ENCODE measurements around the gene DOCK6.

Gene DOCK6

DNA sequence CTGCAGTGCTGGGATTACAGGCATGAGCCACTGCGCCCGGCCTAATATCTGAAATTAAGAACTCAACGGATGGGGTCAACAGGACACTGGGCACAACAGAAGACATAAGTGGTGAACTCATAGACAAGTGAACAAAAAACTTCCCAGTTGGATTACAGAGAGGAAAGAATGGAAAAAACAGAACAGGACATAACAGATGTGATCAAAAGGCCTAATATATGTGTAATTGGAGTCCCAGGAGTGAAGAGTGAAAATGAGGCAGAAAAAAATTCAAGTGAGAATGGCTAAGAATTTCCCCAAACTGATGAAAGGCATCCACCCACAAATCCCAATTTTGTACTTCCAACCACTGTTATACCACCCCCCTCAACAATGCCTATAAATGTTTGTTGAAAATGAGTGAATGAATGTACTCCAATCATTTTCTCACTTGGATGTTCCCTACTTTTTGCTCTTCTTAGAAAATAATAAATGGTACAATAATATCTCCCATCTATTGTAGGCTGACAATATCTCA is 41.2 kb downstream of the DOCK6 start:
- no peak for DNase-seq

DNA sequence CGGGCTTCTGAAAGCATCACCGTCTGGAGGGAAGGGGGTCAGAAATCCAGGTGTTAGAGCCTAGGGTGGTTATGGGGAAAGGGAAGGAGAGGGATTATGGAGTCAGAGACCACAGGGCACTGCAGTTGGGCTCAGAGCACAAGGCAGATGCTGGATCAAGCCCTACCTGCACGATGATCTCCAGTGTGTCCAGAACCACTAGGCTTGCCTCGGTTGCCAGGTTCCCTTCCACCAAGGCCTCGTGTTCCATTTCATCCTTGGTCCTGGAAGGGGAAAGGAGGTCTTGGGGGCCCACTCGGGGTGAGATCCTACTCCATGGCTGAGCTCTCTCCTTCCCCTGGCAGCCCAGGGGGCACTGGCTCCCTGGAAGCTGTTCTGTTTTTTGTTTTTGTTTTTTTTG is 47.9 kb downstream of the DOCK6 start:
- DNase-seq: no peak

DNA sequence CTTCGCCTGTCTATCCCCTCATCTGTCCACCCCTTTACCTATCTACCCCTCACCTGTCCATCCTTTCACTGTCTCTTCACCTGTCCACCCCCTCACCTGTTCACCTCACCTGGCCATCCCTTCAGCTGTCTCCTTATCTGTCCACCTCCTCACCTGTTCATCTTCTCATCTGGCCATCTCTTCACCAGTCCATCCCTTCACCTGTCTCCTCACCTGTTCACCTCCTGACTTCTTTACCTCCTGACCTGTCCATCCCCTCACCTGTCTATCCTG is 51.7 kb downstream of the DOCK6 start:
- no peak for DNase-seq

GRCh38 chr19:11209839-11210655 is 52.3 kb downstream of the DOCK6 start:
- no peak for DNase-seq

DNA sequence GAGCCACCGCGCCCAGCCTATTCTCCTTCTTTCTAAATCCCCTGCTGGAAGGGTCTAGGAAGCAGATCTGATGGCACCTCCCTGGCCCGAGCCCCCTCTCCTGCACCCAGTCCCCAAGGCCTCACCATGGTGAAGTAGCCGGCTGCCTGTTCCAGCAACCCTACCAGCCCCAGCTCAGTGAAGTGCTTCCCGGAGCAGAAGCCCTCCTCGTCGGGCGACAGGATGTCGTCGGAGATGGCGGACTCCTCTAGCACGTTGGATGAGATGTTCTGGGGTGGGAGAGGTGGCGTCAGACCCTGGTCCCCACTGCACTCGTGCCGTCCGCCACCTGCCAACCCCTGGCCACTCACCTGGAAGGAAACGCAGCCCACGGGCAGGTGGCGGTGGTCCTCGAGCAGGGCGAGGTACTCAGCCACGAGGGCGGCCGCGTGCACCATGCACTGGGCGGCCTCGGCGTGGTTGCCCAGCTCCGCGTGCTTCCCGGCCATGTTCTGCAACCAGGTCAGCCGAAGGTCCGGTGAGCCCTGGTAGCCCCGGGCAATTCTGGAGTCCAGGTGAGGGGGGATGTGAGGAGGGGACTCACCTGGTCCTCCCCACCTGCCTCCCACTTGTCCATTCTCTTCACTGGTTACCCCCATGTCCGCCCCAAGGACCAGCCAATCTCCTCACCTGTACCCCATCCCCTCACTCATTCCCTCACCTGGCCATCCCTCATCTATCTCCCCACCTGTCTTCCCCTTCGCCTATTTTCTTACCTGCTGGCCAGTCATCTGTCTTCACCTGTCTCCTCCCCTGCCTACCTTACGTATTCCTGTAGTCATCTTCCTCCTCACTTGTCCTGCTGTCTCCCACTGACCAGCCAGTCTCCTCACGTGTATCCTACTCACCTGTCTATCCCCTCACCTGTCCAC is 53.5 kb downstream of the DOCK6 start:
- peak; percentile 27 for DNase-seq

DNA sequence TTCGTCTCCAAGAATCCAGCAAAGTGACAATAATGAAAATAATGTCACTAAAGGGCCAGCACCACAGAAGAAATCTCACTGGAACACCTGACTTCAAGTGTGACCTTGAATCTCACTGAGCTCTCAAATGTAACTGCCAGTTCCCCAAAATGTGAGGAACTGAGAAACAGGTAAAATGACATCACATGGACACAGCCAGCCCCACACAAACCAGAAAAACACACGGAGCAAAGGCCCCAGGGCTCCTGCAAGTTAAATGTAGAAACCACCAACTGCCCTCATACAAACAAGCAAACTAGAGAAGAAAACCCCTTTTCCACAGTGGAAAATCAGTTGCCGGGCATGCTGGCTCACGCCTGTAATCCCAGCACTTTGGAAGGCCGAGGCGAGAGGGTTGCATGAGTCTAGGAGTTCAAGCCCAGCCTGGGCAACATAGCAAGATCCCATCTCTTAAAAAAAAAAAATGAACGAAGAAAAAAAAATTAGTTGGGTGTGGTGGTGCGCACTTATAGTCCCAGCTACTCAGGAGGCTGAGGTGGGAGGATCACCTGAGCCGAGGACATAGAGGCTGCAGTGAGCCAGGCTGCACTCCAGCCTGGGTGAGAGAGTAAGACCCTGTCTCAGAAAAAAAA is 56.3 kb downstream of the DOCK6 start:
- DNase-seq: no peak

DNA sequence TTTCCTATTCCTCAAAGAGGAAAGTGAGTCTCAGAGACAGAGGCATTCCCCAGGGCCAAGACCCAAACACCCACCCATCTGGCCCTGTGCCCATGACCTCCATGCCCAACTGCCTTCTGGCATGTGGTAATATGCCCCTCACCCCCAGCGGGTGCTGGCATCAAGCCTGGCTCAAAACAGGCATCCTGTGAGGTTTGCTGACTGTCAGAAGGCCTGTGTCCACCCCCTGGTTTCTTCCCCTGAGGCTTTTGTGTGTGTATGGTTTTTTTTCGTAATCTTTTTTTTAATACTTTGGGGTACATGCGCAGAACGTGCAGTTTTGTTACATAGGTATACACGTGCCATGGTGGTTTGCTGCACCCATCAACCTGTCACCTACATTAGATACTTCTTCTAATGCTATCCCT is 57.4 kb downstream of the DOCK6 start:
- DNase-seq: no peak

GRCh38 chr19:11204076-11204602 is 58.2 kb downstream of the DOCK6 start:
- no peak for DNase-seq

DNA sequence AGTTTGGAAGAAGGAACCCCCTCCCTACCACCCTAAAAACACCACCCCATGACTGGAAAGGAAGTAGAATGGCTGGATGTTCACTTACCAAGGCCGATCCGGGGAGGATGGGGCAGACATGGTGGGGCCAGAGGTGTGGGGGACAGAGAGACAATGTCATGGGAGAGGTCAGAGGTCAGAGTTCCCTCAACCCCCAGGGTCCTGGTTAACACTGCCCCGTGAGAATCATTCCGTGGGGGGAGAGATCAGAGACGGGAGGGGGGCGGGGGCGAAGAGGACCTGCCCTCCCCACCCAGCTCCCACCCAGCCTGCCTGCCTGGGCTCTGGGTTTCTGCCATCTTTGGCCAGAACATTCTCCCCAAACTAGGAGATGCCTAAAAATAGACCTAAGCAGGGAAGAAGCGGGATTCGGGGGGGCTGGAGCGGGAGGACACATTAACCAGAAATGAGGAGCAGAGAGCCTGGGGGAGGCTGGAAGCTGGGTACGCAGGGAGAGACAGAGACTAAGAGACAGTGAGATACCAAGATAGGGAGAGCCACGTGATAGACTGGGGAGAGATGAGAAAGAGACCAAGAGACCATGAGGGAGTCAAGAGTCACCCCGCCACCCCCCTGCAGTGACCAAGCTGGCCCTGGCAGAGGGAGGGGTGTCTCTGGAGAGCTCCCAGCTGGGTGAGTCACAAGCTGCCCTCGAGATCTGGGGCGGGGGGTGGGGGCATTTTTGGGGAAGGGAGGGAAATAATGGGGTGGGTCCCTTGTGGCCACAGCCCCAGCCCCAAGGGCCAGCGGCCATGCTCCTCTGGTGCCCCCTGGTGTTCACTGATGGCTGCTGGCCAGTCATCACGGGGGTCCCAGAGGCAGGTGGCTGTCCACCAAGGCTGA is 58.9 kb downstream of the DOCK6 start:
- DNase-seq: peak; percentile 85

DNA sequence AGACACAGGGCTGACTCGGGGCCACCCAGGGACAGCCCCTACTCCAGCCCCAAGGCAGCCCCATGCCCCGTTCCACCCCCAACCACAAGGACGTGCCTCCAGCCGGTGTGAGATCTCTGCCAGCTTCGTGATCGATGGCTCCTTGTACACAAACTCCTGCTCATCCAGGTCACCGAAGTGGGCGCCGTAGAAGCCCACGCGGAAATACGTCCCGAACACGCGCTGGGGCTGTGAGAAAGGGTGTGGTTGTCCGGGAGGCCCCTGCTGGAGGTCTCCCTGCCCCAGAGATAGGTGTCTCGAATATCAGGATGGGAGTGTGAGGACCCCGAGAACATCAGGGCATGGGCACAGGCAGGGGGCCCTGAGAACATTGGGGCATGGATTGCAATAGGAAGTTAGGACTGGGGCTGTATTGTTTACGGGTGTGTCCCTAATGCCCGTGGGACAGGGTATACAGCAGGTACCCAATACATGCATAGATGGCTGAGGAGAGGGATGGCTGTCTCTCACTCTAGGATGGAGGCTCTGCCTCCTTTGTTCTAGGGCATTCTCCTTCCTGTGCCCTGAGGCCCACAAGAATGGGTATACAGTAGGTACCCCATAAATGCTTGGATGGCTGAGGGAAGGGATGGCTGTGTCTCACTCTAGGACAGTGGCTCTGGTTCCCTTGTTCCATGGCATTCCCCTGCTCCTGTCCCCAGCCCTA is 59.7 kb downstream of the DOCK6 start:
- DNase-seq: no peak

- no peak for DNase-seq
Observed at GRCh38 chr19:11201791-11202190, 60.5 kb downstream of the DOCK6 start.

GRCh38 chr19:11200931-11201330 is 61.4 kb downstream of the DOCK6 start:
- no peak for DNase-seq

DNA sequence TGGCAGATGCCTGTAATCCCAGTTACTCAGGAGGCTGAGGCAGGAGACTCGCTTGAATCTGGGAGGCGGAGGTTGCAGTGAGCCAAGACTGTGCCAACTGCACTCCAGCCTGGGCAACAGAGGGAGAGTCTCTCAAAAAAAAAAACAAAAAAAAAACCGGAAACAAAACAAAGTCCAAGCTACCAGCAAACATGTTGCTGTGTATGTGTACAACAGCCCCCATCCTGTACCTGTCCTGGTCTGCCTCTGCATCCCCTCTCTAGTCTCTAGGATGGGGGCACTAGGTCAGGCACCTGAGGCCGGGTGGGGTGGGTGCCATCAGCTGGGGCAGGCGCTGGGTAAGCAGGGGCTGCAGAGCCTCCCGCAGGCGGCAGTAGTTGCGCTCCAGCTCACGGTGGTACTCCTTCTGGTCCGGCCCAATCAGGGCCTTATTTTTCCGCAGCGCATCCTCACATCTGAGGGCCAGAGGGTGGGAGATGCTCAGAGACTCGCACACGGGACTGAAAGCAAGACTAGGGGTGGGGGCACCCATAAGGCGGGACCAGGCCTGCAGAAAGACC is 62.2 kb downstream of the DOCK6 start:
- DNase-seq: no peak

DNA sequence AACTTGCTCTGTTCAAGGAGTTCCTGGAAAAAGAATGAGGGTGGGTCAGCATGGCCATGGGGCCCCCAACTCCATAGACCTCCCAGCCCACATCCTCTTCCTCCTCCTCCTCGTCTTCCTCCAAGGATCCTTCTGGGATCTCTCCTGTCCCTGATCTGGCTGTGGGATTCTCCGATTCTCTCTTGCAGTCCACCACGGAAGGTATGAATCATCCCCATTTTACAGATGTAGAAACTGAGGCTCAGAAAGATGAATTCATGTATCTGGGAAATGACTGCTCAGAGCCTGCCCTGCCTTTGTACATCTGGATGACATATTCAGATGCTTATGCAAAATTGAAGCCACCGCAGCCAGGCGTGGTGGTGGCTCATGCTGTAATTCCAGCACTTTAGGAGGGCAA is 62.8 kb downstream of the DOCK6 start:
- DNase-seq: no peak

DNA sequence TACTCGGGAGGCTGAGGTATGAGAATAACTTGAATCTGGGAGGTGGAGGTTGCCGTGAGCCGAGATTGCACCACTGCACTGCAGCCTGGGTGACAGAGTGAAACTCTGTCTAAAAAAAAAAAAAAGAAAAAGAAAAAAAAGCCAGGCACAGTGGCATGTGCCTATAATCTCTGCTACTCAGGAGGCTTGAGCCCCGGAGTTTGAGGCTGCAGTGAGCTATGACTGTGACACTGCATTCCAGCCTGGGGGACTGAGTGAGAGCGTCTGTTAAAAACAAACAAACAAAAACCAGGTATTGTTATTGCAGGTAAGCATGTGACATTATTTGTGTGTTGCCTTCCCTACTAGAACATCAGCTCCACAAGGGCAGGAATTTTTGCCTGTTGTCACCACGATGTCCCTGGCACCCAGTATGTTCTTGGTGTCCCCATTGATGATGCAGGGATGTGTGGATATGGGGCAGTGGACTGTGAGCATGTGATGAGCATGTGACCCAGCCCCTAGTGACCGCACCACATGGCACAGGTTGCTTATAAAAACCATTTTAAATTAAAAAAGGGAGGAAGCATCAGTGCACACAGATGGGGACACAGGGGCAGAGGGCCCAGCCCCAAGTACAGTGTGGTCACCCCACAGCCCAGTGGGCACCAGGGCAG is 63.4 kb downstream of the DOCK6 start:
- DNase-seq: no peak

DNA sequence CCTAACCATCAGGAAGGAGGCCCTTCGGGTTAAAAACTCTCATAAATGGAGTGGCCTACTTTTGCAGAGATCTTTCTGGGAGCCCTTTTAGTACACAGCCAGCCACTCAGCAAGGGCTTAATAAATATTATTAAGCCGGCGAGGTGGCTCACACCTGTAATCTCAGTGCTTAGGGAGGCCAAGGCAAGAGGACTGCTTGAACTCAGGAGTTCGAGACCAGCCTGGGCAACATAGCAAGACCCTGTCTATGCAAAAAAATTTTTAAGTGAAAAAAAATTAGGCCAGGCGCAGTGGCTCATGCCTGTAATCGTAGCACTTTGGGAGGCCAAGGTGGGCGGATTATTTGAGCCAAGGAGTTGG is 64.2 kb downstream of the DOCK6 start:
- no peak for DNase-seq

GRCh38 chr19:11197291-11198174 is 64.8 kb downstream of the DOCK6 start, which contains the start of gene KANK2:
TSS of gene KANK2 (minus strand) at chr19:11197545. CDS start at chr19:11194511, 3,034 bp downstream.
- DNase-seq: peak; percentile 74

- DNase-seq: peak; percentile 37
Observed at GRCh38 chr19:11196406-11197287, 65.7 kb downstream of the DOCK6 start.

DNA sequence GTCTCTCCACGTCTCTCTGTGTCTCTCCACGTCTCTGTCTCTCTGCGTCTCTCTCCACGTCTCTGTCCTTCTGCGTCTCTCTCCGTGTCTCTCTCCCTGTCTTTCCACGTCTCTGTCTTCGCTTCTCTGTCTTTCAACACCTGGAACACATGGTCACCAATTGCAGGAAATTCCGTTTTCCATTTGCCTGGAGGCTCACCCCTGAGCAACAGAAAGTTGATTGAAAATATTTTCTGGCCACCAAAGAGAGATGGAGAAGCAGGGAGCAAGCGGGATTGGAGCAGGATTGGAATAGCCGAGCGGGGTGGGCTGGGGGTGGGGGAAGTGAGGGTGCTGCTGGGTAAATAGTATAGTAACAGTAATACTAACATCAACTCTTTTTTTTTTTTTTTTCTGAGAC is 66.6 kb downstream of the DOCK6 start:
- DNase-seq: no peak
